GM10248 (cell line): Measurements from ENCODE around the gene CELSR3.

Source experiments
- CTCF ChIA-PET: fragments of 300-600 bp; sonication (Branson Sonifier 250); formaldehyde crosslinking; extraction: SDS; loops from one replicate; lab custom pipeline; 2021; ENCODE audit warnings: antibody characterized with exemption; lab: Yijun Ruan, JAX
- POLR2A ChIA-PET: fragments of 350-650 bp; sonication (Branson Sonifier 250); formaldehyde crosslinking; extraction: SDS; loops from one replicate; lab custom pipeline; 2020; ENCODE audit warnings: antibody characterized with exemption; lab: Yijun Ruan, JAX
- DNase-seq: peaks from one replicate; pipeline ENCODE4 v3.0.0; 2012; ENCODE audit errors: extremely low spot score
- CTCF ChIP-seq: IDR thresholded peaks from 2 replicates; pipeline ENCODE4 v1.5.1; 2012; ENCODE audit warnings: mild to moderate bottlenecking, low read depth; ENCODE audit errors: extremely low read depth, missing control alignments, control extremely low read depth

The CELSR3 gene

DNA sequence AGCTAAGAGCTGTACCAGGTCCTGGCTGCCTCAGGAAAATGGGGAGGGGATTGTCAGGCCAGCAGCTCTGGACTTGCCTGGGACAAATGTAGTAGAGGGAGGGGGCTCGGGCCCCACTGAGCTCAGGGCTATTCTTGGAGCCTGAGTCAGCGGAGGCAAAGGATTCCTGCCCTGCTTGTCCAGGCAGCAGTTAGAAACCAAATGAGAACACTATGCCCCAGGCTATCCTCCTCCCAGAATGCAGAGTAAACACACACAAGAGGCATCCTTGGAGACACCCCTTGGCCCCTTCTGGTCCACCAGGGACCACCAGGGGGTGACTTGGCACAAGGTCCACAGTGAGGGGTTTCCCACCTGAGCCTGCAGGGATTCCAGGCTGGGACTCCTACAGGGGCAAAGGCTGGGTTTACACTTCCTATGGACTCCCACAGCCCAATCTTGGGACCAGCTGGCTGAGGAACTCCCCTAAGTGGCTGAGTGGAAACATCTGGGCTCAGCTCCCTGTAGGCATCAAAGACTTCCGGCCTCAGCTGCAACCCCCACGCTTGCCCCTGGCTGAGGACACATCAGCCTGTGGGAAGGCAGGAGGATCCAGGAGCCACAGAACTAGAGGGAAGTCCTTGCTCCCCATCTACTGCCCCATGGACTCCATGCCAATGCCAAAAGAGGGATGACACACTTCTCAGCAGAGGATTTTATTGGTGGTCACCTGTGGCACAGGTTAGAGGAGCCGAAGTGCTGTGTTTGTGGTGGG is 64.2 kb downstream of the CELSR3 start:
- no peak for TF ChIP-seq CTCF
- CTCF ChIA-PET, result interaction anchor here (1.9 kb wide), 1 partner anchor 41 kb away, joined by 6 read pairs; no protein-coding TSS in a partner anchor
- DNase-seq, result no peak
- POLR2A ChIA-PET, result interaction anchor here (0.6 kb wide), 1 partner anchor 146 kb away, joined by 4 read pairs; no protein-coding TSS in a partner anchor

DNA sequence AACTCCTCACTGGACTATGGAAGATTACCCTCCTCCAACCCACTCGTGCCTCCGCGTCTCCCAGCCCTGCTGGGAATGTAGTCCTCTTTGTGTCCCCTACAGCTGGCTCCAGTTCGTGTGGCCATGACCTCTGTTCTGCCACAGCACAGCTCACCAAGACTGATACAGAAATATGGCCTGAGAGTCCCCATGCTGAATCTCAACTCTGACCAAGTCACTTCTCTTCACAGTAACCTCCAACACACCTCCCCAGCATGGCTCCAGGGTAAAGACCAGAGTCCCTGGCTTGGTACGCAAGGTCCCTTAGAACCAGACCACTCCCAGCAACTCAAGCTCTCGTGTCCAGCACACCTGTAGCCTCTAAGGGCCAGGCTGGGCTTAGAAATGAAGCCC is 65.3 kb downstream of the CELSR3 start:
- POLR2A ChIA-PET, result no interaction called here
- CTCF ChIA-PET, result interaction anchor here (1.2 to 1.9 kb wide), 3 partner anchors 12 to 161 kb away, joined by 3 to 6 read pairs (median 3); partner anchors contain the start of gene UQCRC1
- TF ChIP-seq CTCF, result no peak
- DNase-seq, result no peak

DNA sequence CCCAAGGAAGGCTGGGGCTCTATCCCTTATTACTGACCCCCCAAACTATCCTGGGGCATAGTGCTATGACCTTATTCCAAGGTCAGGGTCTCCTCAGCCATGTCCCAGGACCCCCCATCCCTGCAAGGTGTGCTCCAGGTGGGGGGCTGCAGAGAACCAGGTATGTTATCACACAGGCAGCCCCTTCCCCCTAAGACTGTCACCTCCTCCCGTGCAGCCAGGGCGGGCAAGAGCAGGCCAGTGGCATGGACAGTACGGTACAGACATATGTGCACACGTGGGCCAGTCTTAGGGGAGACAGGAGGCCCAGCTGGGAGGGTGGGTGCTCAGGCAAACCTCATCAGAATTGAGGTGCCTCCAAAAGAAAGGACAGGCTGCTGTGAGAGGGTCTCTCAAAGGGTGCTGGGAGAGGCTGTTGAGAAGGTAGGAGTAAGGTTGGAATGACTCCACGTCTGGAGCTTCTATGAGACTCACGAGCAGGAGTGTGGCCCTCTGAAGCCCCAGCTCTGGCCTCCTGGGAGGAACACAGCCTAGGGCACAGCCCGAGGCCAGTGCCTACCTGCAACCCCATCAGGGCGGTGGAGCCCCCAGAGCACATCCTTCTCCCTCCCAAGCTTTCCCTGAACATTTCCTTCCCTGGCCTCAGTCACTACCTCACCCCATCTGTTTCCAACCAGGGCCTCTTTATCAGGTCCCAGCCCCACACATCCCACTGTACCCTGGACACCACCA is 65.8 kb downstream of the CELSR3 start:
- no peak for DNase-seq
- CTCF ChIA-PET, result interaction anchor here (1.2 to 1.9 kb wide), 3 partner anchors 12 to 161 kb away, joined by 3 to 6 read pairs (median 3); partner anchors contain the start of gene UQCRC1
- POLR2A ChIA-PET, result no interaction called here
- TF ChIP-seq CTCF, result no peak

- TF ChIP-seq CTCF, result no peak
- POLR2A ChIA-PET, result no interaction called here
- CTCF ChIA-PET, result interaction anchor here (1.5 kb wide), 1 partner anchor 13 kb away, joined by 3 read pairs; the partner anchor contains the start of gene UQCRC1
- no peak for DNase-seq
These were observed 66.5 kb downstream of the CELSR3 start for GRCh38 chr3:48596157-48596556.

DNA sequence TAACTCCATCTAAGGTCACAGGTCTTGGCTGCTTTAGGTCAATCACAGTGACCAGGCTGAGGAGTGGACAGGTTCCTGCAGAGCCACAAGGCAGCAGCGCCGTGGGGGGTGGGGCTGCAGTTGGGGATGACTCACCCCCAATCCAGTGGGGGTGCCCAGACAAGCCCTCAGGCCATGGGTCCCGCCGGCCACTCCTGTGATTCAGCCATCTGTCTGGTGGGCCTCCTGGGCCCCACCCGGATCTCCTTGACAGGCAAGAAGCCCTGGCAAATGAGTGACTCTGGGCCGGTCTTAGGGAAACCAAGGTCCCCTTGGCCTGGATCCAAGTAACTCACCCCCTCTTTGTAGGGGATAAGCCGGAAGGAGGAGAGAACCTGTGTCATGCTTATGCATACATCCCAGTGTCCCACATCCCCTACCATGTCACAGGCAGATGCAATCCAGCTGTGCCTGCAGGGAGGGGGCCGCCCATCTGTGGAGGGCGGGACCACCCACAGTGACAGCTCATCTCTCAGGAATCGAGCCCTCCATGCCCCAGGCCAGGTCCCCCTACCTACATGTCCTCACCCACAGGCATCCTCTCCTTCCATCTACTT is 67.1 kb downstream of the CELSR3 start:
- CTCF ChIA-PET, result no interaction called here
- POLR2A ChIA-PET, result no interaction called here
- no peak for TF ChIP-seq CTCF
- no peak for DNase-seq

GRCh38 chr3:48595075-48595525 is 67.6 kb downstream of the CELSR3 start, which contains the start of gene COL7A1:
Gene COL7A1 (minus strand): TSS chr3:48595329. CDS start chr3:48595159, 170 bp downstream.
- CTCF ChIA-PET, result no interaction called here
- POLR2A ChIA-PET, result no interaction called here
- TF ChIP-seq CTCF, result no peak
- DNase-seq, result no peak
